GM23338 (cell line): ENCODE measurements around the gene DLG2. TPM values are rescaled to one million over a fixed set of nuclear protein-coding genes. Genes with fewer than 3 reads are reported as not detected.

Experiments used
- ATAC-seq: fragments of 200-7000 bp; cut with Tn5 transposase; 3 replicates; pipeline ENCODE4 v1.9.1; 2020
- DNase-seq: peaks from one replicate; pipeline ENCODE4 v3.0.0-alpha.2; 2015; ENCODE audit warnings: low spot score
- H2AFZ ChIP-seq: fragments of 200-600 bp; sonication (generic); 2 replicates; pipeline ENCODE4 v1.8.0; 2016; ENCODE audit warnings: antibody characterized with exemption, mild to moderate bottlenecking, moderate library complexity
- H3F3A ChIP-seq: fragments of 200-600 bp; sonication (generic); replicated peaks from 2 replicates; pipeline ENCODE4 v1.8.0; 2017; ENCODE audit warnings: antibody characterized with exemption, mixed run types, low read depth
- H3K27ac ChIP-seq: fragments of 200-600 bp; sonication (generic); 2 replicates; pipeline ENCODE4 v1.6.1; 2016; ENCODE audit warnings: low read depth
- H3K27me3 ChIP-seq: fragments of 200-600 bp; sonication (generic); 2 replicates; pipeline ENCODE4 v1.8.0; 2016; ENCODE audit warnings: mild to moderate bottlenecking, mixed run types, moderate library complexity; ENCODE audit not compliant: insufficient read depth
- H3K36me3 ChIP-seq: fragments of 200-600 bp; sonication (generic); 2 replicates; pipeline ENCODE4 v1.8.0; 2016; ENCODE audit warnings: mild to moderate bottlenecking; ENCODE audit not compliant: insufficient read depth
- H3K4me1 ChIP-seq: fragments of 200-600 bp; sonication (generic); 2 replicates; pipeline ENCODE4 v1.8.0; 2016; ENCODE audit warnings: mild to moderate bottlenecking, moderate library complexity; ENCODE audit not compliant: insufficient read depth
- H3K4me2 ChIP-seq: fragments of 200-600 bp; sonication (generic); 2 replicates; pipeline ENCODE4 v1.7.1; 2017; ENCODE audit warnings: mixed run types
- H3K4me3 ChIP-seq: fragments of 200-600 bp; sonication (generic); 2 replicates; pipeline ENCODE4 v1.6.1; 2016; ENCODE audit warnings: mixed run types
- H3K79me2 ChIP-seq: fragments of 200-600 bp; sonication (generic); replicated peaks from 2 replicates; pipeline ENCODE4 v1.8.0; 2017; ENCODE audit warnings: mild to moderate bottlenecking; ENCODE audit not compliant: insufficient read depth
- H3K9me2 ChIP-seq: fragments of 200-600 bp; sonication (generic); 2 replicates; pipeline ENCODE4 v1.8.0; 2017; ENCODE audit not compliant: insufficient read depth
- H4K20me1 ChIP-seq: fragments of 200-600 bp; sonication (generic); replicated peaks from 2 replicates; pipeline ENCODE4 v1.8.0; 2017; ENCODE audit warnings: mild to moderate bottlenecking; ENCODE audit not compliant: insufficient read depth
- H3K27ac Mint-ChIP-seq: 2 replicates; pipeline ENCODE4 v1.8.0; 2020; ENCODE audit warnings: inconsistent platforms, mild to moderate bottlenecking, moderate library complexity, mixed read lengths
- H3K27me3 Mint-ChIP-seq: 3 replicates; pipeline ENCODE4 v1.8.0; 2022; ENCODE audit warnings: low read depth, mild to moderate bottlenecking, moderate library complexity, mixed read lengths, inconsistent platforms; ENCODE audit not compliant: insufficient read depth, poor library complexity
- H3K36me3 Mint-ChIP-seq: 3 replicates; pipeline ENCODE4 v1.8.0; 2021; ENCODE audit warnings: low read depth, mild to moderate bottlenecking, inconsistent platforms, moderate library complexity, mixed read lengths
- H3K4me1 Mint-ChIP-seq: 3 replicates; pipeline ENCODE4 v1.8.0; 2020; ENCODE audit warnings: mild to moderate bottlenecking, inconsistent platforms, mixed read lengths
- H3K4me3 Mint-ChIP-seq: 3 replicates; pipeline ENCODE4 v1.8.0; 2021; ENCODE audit warnings: moderate library complexity, mild to moderate bottlenecking, inconsistent platforms, mixed read lengths
- H3K9me3 Mint-ChIP-seq: 3 replicates; pipeline ENCODE4 v1.8.0; 2020; ENCODE audit warnings: moderate library complexity, mild to moderate bottlenecking, inconsistent platforms, mixed read lengths
- CTCF ChIP-seq, 2 experiments: fragments of 200-600 bp in 1 of 2; sonication (generic) in 1 of 2; conservative IDR thresholded peaks; 2 replicates each; pipeline versions ENCODE4 v1.5.1 to v1.6.1; 2016 to 2017; ENCODE audit warnings: antibody characterized with exemption in 2 of 2, low read depth in 2 of 2, mild to moderate bottlenecking in 2 of 2, moderate library complexity in 1 of 2
- ETS1 ChIP-seq: IDR thresholded peaks from 2 replicates; pipeline ENCODE4 v1.6.1; 2016; ENCODE audit warnings: antibody characterized with exemption
- EZH2 ChIP-seq: fragments of 200-600 bp; sonication (generic); IDR thresholded peaks from one replicate; pipeline ENCODE4 v1.8.0; 2017; ENCODE audit warnings: antibody characterized with exemption, mild to moderate bottlenecking, low read depth; ENCODE audit not compliant: unreplicated experiment
- EZH2phosphoT487 ChIP-seq: fragments of 200-600 bp; sonication (generic); IDR thresholded peaks from one replicate; pipeline ENCODE4 v1.8.1; 2018; ENCODE audit warnings: antibody characterized with exemption; ENCODE audit not compliant: unreplicated experiment
- JUNB ChIP-seq: IDR thresholded peaks from one replicate; pipeline ENCODE4 v1.6.1; 2016; ENCODE audit warnings: antibody characterized with exemption; ENCODE audit not compliant: unreplicated experiment
- POLR2AphosphoS5 ChIP-seq: IDR thresholded peaks from 2 replicates; pipeline ENCODE4 v1.6.1; 2016; ENCODE audit warnings: antibody characterized with exemption, low read depth
- REST ChIP-seq: IDR thresholded peaks from one replicate; pipeline ENCODE4 v1.6.1; 2018; ENCODE audit warnings: antibody characterized with exemption; ENCODE audit not compliant: unreplicated experiment
- STAT1 ChIP-seq: IDR thresholded peaks from one replicate; pipeline ENCODE4 v1.6.1; 2016; ENCODE audit warnings: antibody characterized with exemption; ENCODE audit not compliant: unreplicated experiment
- ZNF114 ChIP-seq: fragments of 250-450 bp; sonication (Bioruptor Pico); IDR thresholded peaks from 2 replicates; pipeline ENCODE4 v1.5.0; 2020; ENCODE audit warnings: mild to moderate bottlenecking, moderate library complexity
- ZNF462 ChIP-seq: fragments of 250-450 bp; sonication (Bioruptor Pico); IDR thresholded peaks from 2 replicates; pipeline ENCODE4 v1.5.0; 2020; ENCODE audit warnings: mild to moderate bottlenecking, moderate library complexity
- polyA plus RNA-seq: library from polyadenylated mRNA; unstranded; fragments of >200 nt; fragmentation: Nextera tagmentation; extraction: Ambion mirVana; gene quantifications from 2 replicates; pipeline ENCODE4 v1.2.1, GENCODE V29; 2016
- total RNA-seq: library from RNA; depleted of rRNA; stranded (reverse); fragments of >200 nt; shearing (Covaris generic); gene quantifications from 2 replicates; pipeline ENCODE4 v1.2.3, GENCODE V29; 2014

Gene DLG2
- total and polyA plus RNA-seq, 2 experiments from 2014 or later = 19.8 to 21.5 TPM

GRCh38 chr11:84905411-84905810 lies 721.7 kb downstream of the DLG2 start:
- no peak overlapping the region for H3K27ac Mint-ChIP-seq
- H3K4me3 Mint-ChIP-seq = no peak overlapping the region
- no peaks in the 10 kb centered on the region for H3K9me3 Mint-ChIP-seq
- no peak for TF ChIP-seq EZH2
- TF ChIP-seq REST = no peak
- H3K27me3 Mint-ChIP-seq = no peaks in the 10 kb centered on the region
- H3K4me1 ChIP-seq = peaks cover 9% of the 10 kb centered on the region
- H3K27me3 ChIP-seq = no peaks in the 10 kb centered on the region
- no peak overlapping the region for H3K27ac ChIP-seq
- H3K36me3 ChIP-seq = no peaks in the 10 kb centered on the region
- no peaks in the 10 kb centered on the region for H3K36me3 Mint-ChIP-seq
- H3K79me2 ChIP-seq = no peaks in the 10 kb centered on the region
- no peak overlapping the region for H2AFZ ChIP-seq
- H3K4me1 Mint-ChIP-seq = peaks cover 11% of the 10 kb centered on the region; the same call in 2 of the 3 replicates
- no peaks in the 10 kb centered on the region for H3F3A ChIP-seq
- peaks cover 3% of the 10 kb centered on the region; the same call in 1 of the 2 replicates for H3K9me2 ChIP-seq
- H3K4me2 ChIP-seq = no peak overlapping the region
- no peak for DNase-seq
- no peak for ATAC-seq
- H4K20me1 ChIP-seq = no peaks in the 10 kb centered on the region
- H3K4me3 ChIP-seq = no peak overlapping the region

GRCh38 chr11:84902445-84902844 lies 724.7 kb downstream of the DLG2 start:
- no peak overlapping the region for H3K27ac Mint-ChIP-seq
- H3K36me3 Mint-ChIP-seq = no peaks in the 10 kb centered on the region
- Histone ChIP-seq H4K20me1 (no peaks in the 10 kb centered on the region), H3K79me2 (no peaks in the 10 kb centered on the region), H2AFZ (no peak overlapping the region), H3K4me2 (no peak overlapping the region), H3F3A (no peaks in the 10 kb centered on the region), H3K9me2 (no peaks in the 10 kb centered on the region), H3K36me3 (no peaks in the 10 kb centered on the region), H3K4me3 (no peak overlapping the region), H3K4me1 (no peaks in the 10 kb centered on the region), H3K27ac (no peak overlapping the region), H3K27me3 (no peaks in the 10 kb centered on the region)
- ATAC-seq (no peak), DNase-seq (no peak)
- H3K9me3 Mint-ChIP-seq = no peaks in the 10 kb centered on the region
- H3K4me3 Mint-ChIP-seq = no peak overlapping the region
- H3K4me1 Mint-ChIP-seq = no peaks in the 10 kb centered on the region; the same call in 2 of the 3 replicates
- no peaks in the 10 kb centered on the region for H3K27me3 Mint-ChIP-seq
- TF ChIP-seq CTCF (conservative IDR thresholded peaks at IDR 0.05; ENCODE audit: low read depth in 2 of 2) = no peak
- no peak for TF ChIP-seq EZH2phosphoT487
- no peak for TF ChIP-seq JUNB
- TF ChIP-seq POLR2AphosphoS5 = no peak
- TF ChIP-seq ETS1 = no peak
- TF ChIP-seq ZNF114 (CRISPR knock-in tag) = no peak
- TF ChIP-seq ZNF462 (CRISPR knock-in tag) = no peak
- no peak for TF ChIP-seq STAT1
